Osteocyte (in vitro differentiated cells): ENCODE results near the gene CFAP100. TPM values are rescaled to one million over a fixed set of nuclear protein-coding genes. Genes with fewer than 3 reads are reported as not detected.

Source experiments
- DNase-seq: peaks from one replicate; pipeline ENCODE4 v3.0.0; 2021; ENCODE audit warnings: mixed read lengths; ENCODE audit not compliant: unreplicated experiment; ENCODE audit errors: extremely low spot score
- H3K27ac Mint-ChIP-seq: one replicate; pipeline ENCODE4 v1.8.0; 2021; ENCODE audit warnings: mild to moderate bottlenecking, mixed read lengths; ENCODE audit not compliant: unreplicated experiment
- H3K27me3 Mint-ChIP-seq: one replicate; pipeline ENCODE4 v1.8.0; 2021; ENCODE audit warnings: mixed read lengths; ENCODE audit not compliant: unreplicated experiment
- H3K36me3 Mint-ChIP-seq: one replicate; pipeline ENCODE4 v1.8.0; 2021; ENCODE audit warnings: mixed read lengths; ENCODE audit not compliant: unreplicated experiment
- H3K4me1 Mint-ChIP-seq: one replicate; pipeline ENCODE4 v1.8.0; 2021; ENCODE audit warnings: mixed read lengths; ENCODE audit not compliant: unreplicated experiment
- H3K4me3 Mint-ChIP-seq: one replicate; pipeline ENCODE4 v1.8.0; 2021; ENCODE audit warnings: mild to moderate bottlenecking, moderate library complexity, mixed read lengths; ENCODE audit not compliant: unreplicated experiment
- H3K9me3 Mint-ChIP-seq: one replicate; pipeline ENCODE4 v1.8.0; 2021; ENCODE audit warnings: mixed read lengths; ENCODE audit not compliant: unreplicated experiment
- CTCF ChIP-seq: fragments of 200-600 bp; sonication (generic); IDR thresholded peaks from 2 replicates; pipeline ENCODE4 v1.5.0; 2021; ENCODE audit warnings: antibody characterized with exemption, mild to moderate bottlenecking, moderate library complexity
- total RNA-seq: library from RNA; stranded (reverse); gene quantifications from 2 replicates; pipeline ENCODE4 v1.2.1, GENCODE V29; 2021

The CFAP100 gene
- total RNA-seq, 1 donor from 2014 or later: not detected

GRCh38 chr3:126367316-126367805 is 27.3 kb upstream of the CFAP100 start:
- no peak for TF ChIP-seq CTCF
- Mint-ChIP-seq H3K9me3 (no peaks in the 10 kb centered on the region), H3K27me3 (peaks cover 9% of the 10 kb centered on the region), H3K36me3 (no peaks in the 10 kb centered on the region), H3K4me1 (no peaks in the 10 kb centered on the region), H3K27ac (no peak overlapping the region), H3K4me3 (no peak overlapping the region)
- DNase-seq: no peak

GRCh38 chr3:126369490-126369889 is 25.2 kb upstream of the CFAP100 start:
- Mint-ChIP-seq H3K4me1 (peaks cover 4% of the 10 kb centered on the region), H3K4me3 (no peak overlapping the region), H3K27ac (no peak overlapping the region), H3K27me3 (peaks cover 2% of the 10 kb centered on the region), H3K36me3 (no peaks in the 10 kb centered on the region), H3K9me3 (no peaks in the 10 kb centered on the region)
- DNase-seq: no peak
- TF ChIP-seq CTCF: no peak

GRCh38 chr3:126370055-126370454 is 24.7 kb upstream of the CFAP100 start:
- Mint-ChIP-seq H3K4me3 (no peak overlapping the region), H3K9me3 (no peaks in the 10 kb centered on the region), H3K27ac (no peak overlapping the region), H3K36me3 (no peaks in the 10 kb centered on the region), H3K4me1 (peaks cover 4% of the 10 kb centered on the region), H3K27me3 (peaks cover 4% of the 10 kb centered on the region)
- TF ChIP-seq CTCF: no peak
- no peak for DNase-seq

GRCh38 chr3:126370606-126371005 is 24.1 kb upstream of the CFAP100 start:
- Mint-ChIP-seq H3K4me1 (peaks cover 4% of the 10 kb centered on the region), H3K4me3 (no peak overlapping the region), H3K36me3 (no peaks in the 10 kb centered on the region), H3K27ac (no peak overlapping the region), H3K27me3 (peaks cover 4% of the 10 kb centered on the region), H3K9me3 (no peaks in the 10 kb centered on the region)
- no peak for DNase-seq
- TF ChIP-seq CTCF: no peak

GRCh38 chr3:126371096-126371705 is 23.5 kb upstream of the CFAP100 start:
- no peak overlapping the region for H3K27ac Mint-ChIP-seq
- H3K36me3 Mint-ChIP-seq: no peaks in the 10 kb centered on the region
- TF ChIP-seq CTCF: no peak
- H3K9me3 Mint-ChIP-seq: no peaks in the 10 kb centered on the region
- H3K4me1 Mint-ChIP-seq: peaks cover 4% of the 10 kb centered on the region
- DNase-seq: no peak
- no peak overlapping the region for H3K4me3 Mint-ChIP-seq
- H3K27me3 Mint-ChIP-seq: peaks cover 4% of the 10 kb centered on the region
